Trophoblast cell (in vitro differentiated cells and primary cell): ENCODE results near the gene HOXB3.

ENCODE experiments used
- DNase-seq, 2 donors: peaks; one replicate each; pipeline ENCODE4 v3.0.0-alpha.2; 2016
- H2AFZ ChIP-seq: 2 replicates; pipeline ENCODE4 v1.6.1; 2013; ENCODE audit warnings: low read length, moderate library complexity, mild to moderate bottlenecking; ENCODE audit not compliant: insufficient read depth, poor library complexity
- H2AK5ac ChIP-seq: 2 replicates; pipeline ENCODE4 v1.6.1; 2013; ENCODE audit warnings: mild to moderate bottlenecking, low read length
- H2BK120ac ChIP-seq: 2 replicates; pipeline ENCODE4 v1.6.1; 2013; ENCODE audit warnings: low read length, mild to moderate bottlenecking, moderate library complexity; ENCODE audit not compliant: insufficient read depth, poor library complexity
- H2BK12ac ChIP-seq: 2 replicates; pipeline ENCODE4 v1.6.1; 2013; ENCODE audit warnings: mild to moderate bottlenecking, low read length, moderate library complexity
- H2BK5ac ChIP-seq: 2 replicates; pipeline ENCODE4 v1.6.1; 2013; ENCODE audit warnings: low read length, low read depth, moderate library complexity, mild to moderate bottlenecking; ENCODE audit not compliant: poor library complexity
- H3K14ac ChIP-seq: 2 replicates; pipeline ENCODE4 v1.6.1; 2013; ENCODE audit warnings: mild to moderate bottlenecking, low read length
- H3K18ac ChIP-seq: 2 replicates; pipeline ENCODE4 v1.6.1; 2013; ENCODE audit warnings: mild to moderate bottlenecking, low read length
- H3K23ac ChIP-seq: 2 replicates; pipeline ENCODE4 v1.6.1; 2013; ENCODE audit warnings: low read length
- H3K27ac ChIP-seq: 2 replicates; pipeline ENCODE4 v1.5.1; 2013; ENCODE audit warnings: low read depth, mild to moderate bottlenecking, inconsistent platforms, low read length, moderate library complexity
- H3K27me3 ChIP-seq: 2 replicates; pipeline ENCODE4 v1.6.1; 2013; ENCODE audit warnings: inconsistent platforms, mild to moderate bottlenecking, low read length, moderate library complexity; ENCODE audit not compliant: insufficient read depth
- H3K36me3 ChIP-seq, 2 experiments: 1 replicate in 1 of 2; 2 replicates in 1 of 2; pipeline ENCODE4 v1.6.1; 2013; ENCODE audit warnings: low read length in 2 of 2, mild to moderate bottlenecking in 2 of 2, moderate library complexity in 1 of 2; ENCODE audit not compliant: insufficient read depth in 2 of 2, control insufficient read depth in 1 of 2
- H3K4ac ChIP-seq: 2 replicates; pipeline ENCODE4 v1.6.1; 2013; ENCODE audit warnings: low read depth, mild to moderate bottlenecking, low read length, moderate library complexity
- H3K4me1 ChIP-seq, 2 experiments: 1 replicate in 1 of 2; 2 replicates in 1 of 2; pipeline ENCODE4 v1.6.1; 2013; ENCODE audit warnings: low read length in 2 of 2, mild to moderate bottlenecking in 2 of 2, moderate library complexity in 1 of 2; ENCODE audit not compliant: insufficient read depth in 2 of 2, control insufficient read depth in 1 of 2
- H3K4me2 ChIP-seq: 2 replicates; pipeline ENCODE4 v1.6.1; 2013; ENCODE audit warnings: inconsistent platforms, mild to moderate bottlenecking, low read length, moderate library complexity
- H3K4me3 ChIP-seq: 2 replicates; pipeline ENCODE4 v1.5.1; 2013; ENCODE audit warnings: mild to moderate bottlenecking, low read depth, low read length, inconsistent platforms
- H3K79me1 ChIP-seq: one replicate; pipeline ENCODE4 v1.6.1; 2013; ENCODE audit warnings: low read length
- H3K79me2 ChIP-seq: 2 replicates; pipeline ENCODE4 v1.6.1; 2013; ENCODE audit warnings: low read length, mild to moderate bottlenecking; ENCODE audit not compliant: control insufficient read depth, insufficient read depth, poor library complexity
- H3K9ac ChIP-seq: 2 replicates; pipeline ENCODE4 v1.6.1; 2013; ENCODE audit warnings: mild to moderate bottlenecking, low read length
- H3K9me3 ChIP-seq: 2 replicates; pipeline ENCODE4 v1.6.1; 2013; ENCODE audit warnings: low read depth, mild to moderate bottlenecking, control low read depth, inconsistent platforms, low read length; ENCODE audit not compliant: insufficient read depth
- H4K12ac ChIP-seq: 2 replicates; pipeline ENCODE4 v1.6.1; 2013; ENCODE audit warnings: low read depth, mild to moderate bottlenecking, low read length, moderate library complexity
- H4K8ac ChIP-seq: 2 replicates; pipeline ENCODE4 v1.6.1; 2013; ENCODE audit warnings: low read depth, mild to moderate bottlenecking, low read length, moderate library complexity
- H4K91ac ChIP-seq: one replicate; pipeline ENCODE4 v1.6.1; 2013; ENCODE audit warnings: low read depth, mild to moderate bottlenecking, low read length, moderate library complexity
- WGBS: extraction: QIAGEN DNeasy Blood & Tissue Kit; methylation state at CpG from one replicate; pipeline ENCODE4 v1.1.7; 2013; ENCODE audit warnings: missing lambda C conversion rate; ENCODE audit not compliant: insufficient read length, insufficient coverage; ENCODE audit errors: extremely low coverage; 5-methylcytosine and 5-hydroxymethylcytosine counted together

The HOXB3 gene

DNA sequence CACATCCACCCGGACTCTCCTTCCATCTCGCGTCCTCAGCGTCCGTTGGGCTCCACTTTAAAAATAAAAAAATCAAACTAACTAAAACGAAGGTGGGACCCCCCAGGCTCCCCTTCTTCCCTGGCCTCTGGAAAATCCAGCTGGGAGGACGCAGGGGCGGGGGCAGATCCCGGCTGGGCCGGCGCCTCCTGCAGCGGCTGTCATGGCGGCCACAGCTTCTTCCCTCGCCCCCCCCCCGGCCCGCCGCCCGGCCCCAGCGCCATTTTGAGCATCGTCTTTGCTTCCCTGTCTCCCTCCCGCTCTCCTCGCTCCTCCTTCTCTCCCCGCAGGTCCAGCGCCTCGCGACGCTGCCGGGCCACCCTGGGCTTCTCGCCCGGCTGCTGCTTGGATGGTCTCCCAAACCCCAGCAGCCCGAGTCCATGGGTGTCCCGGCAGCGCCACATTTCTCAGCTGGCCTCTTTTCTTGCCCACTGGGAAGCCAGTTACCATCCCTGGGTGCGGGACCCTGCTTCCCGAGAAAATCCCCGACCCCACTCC is 48.4 kb downstream of the HOXB3 start:
- Histone ChIP-seq H3K9ac (peak overlapping the region; percentile 90), H3K9me3 (no peaks in the 10 kb centered on the region), H4K8ac (peak overlapping the region; percentile 82), H3K79me1 (peaks cover 50% of the 10 kb centered on the region), H2BK12ac (peak overlapping the region; percentile 88), H3K4me3 (peak overlapping the region; percentile 72), H3K36me3 (peaks cover 2 to 10% of the 10 kb centered on the region in 2 experiments), H2AFZ (peak overlapping the region; percentile 66), H2BK5ac (peak overlapping the region; percentile 99), H3K27ac (peak overlapping the region; percentile 94), H2BK120ac (peak overlapping the region; percentile 96), H3K23ac (no peak overlapping the region), H3K18ac (peak overlapping the region; percentile 99), H3K79me2 (peaks cover 28% of the 10 kb centered on the region), H3K4me1 (peaks cover 8 to 23% of the 10 kb centered on the region in 2 experiments), H3K4me2 (peak overlapping the region; percentile 86), H3K27me3 (no peaks in the 10 kb centered on the region), H2AK5ac (peak overlapping the region; percentile 11), H3K14ac (peak overlapping the region; percentile 98), H3K4ac (peak overlapping the region; percentile 95), H4K12ac (peak overlapping the region; percentile 74), H4K91ac (peak overlapping the region; percentile 80)
- DNase-seq: peak; percentile 15 to 16
- WGBS: no CpG with 5 or more reads among the region's 36 CpGs

DNA sequence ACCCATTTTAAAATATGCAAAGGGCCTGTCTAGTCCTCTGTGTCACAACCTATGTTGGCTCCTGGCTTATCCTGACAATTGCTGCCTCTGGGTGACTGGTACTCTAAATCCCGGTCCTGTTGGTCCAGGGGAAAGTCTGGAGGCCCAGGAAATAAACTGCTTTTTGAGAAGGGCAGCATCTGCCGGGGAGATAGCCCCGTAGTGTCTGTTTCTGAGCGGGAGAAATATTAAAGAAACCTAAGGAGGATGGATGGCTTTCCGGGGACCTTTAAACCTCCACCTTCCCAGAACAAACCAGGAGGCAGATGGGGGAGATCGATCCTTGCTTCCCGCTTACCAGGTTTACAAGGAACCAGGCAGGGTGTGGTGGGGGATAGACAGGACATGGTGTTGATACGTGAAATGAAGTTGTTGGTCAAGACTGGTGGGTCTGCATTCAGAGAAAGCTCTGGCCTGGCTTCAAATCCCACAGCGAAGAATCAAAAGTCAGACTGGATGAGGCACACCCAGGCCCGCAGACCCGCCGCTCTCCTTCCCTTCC is 48.9 kb downstream of the HOXB3 start:
- Histone ChIP-seq H3K23ac (no peak overlapping the region), H3K18ac (peak overlapping the region; percentile 99), H4K8ac (peak overlapping the region; percentile 82), H3K27ac (peak overlapping the region; percentile 94), H2BK5ac (peak overlapping the region; percentile 99), H3K27me3 (no peaks in the 10 kb centered on the region), H3K4me3 (peak overlapping the region; percentile 72), H3K36me3 (peaks cover 2 to 10% of the 10 kb centered on the region in 2 experiments), H3K4me1 (peaks cover 3 to 18% of the 10 kb centered on the region in 2 experiments), H3K9ac (peak overlapping the region; percentile 75), H3K14ac (peak overlapping the region; percentile 98), H2BK120ac (peak overlapping the region; percentile 96), H3K79me1 (peaks cover 45% of the 10 kb centered on the region), H3K4ac (peak overlapping the region; percentile 95), H3K79me2 (peaks cover 28% of the 10 kb centered on the region), H2AK5ac (peak overlapping the region; percentile 97), H2AFZ (peak overlapping the region; percentile 66), H4K91ac (peak overlapping the region; percentile 80), H4K12ac (peak overlapping the region; percentile 74), H2BK12ac (peak overlapping the region; percentile 88), H3K9me3 (no peaks in the 10 kb centered on the region), H3K4me2 (peak overlapping the region; percentile 86)
- WGBS: no CpG with 5 or more reads among the region's 12 CpGs
- no peak for DNase-seq

DNA sequence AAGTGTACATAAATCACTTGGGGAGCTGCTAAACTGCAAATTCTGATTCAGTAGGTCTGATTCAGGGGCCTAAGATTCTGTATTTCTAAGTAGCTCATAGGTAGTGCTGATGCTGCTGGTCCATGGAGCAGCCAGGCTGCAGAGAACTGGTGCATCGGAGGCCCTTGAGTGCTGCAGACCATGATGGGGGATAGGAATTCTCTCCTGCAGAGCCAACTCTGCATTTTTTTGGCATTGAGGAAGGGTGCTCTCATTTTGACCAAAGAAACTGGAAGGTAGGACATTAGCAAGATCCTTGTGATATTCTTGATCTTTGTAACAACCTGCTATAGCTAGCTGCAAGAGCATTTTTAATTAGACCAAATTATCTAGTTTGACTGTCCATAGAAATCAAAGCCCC is 49.8 kb downstream of the HOXB3 start:
- H3K27me3 ChIP-seq: no peaks in the 10 kb centered on the region
- no peak overlapping the region for H3K18ac ChIP-seq
- H3K4ac ChIP-seq: no peak overlapping the region
- H3K79me2 ChIP-seq: peaks cover 28% of the 10 kb centered on the region
- peaks cover 2 to 10% of the 10 kb centered on the region in 2 experiments for H3K36me3 ChIP-seq
- H3K4me2 ChIP-seq: no peak overlapping the region
- no peak overlapping the region for H2BK120ac ChIP-seq
- DNase-seq: no peak
- H4K12ac ChIP-seq: no peak overlapping the region
- H3K27ac ChIP-seq: no peak overlapping the region
- H3K4me3 ChIP-seq: no peak overlapping the region
- H3K9ac ChIP-seq: no peak overlapping the region
- H2AK5ac ChIP-seq: no peak overlapping the region
- no peak overlapping the region for H2BK12ac ChIP-seq
- peaks cover 2 to 12% of the 10 kb centered on the region in 2 experiments for H3K4me1 ChIP-seq
- no peak overlapping the region for H2BK5ac ChIP-seq
- no peaks in the 10 kb centered on the region for H3K9me3 ChIP-seq
- WGBS: no CpG with 5 or more reads among the region's 1 CpG
- peaks cover 41% of the 10 kb centered on the region for H3K79me1 ChIP-seq
- H4K8ac ChIP-seq: no peak overlapping the region
- H3K23ac ChIP-seq: no peak overlapping the region
- H3K14ac ChIP-seq: no peak overlapping the region
- H2AFZ ChIP-seq: no peak overlapping the region
- H4K91ac ChIP-seq: no peak overlapping the region

DNA sequence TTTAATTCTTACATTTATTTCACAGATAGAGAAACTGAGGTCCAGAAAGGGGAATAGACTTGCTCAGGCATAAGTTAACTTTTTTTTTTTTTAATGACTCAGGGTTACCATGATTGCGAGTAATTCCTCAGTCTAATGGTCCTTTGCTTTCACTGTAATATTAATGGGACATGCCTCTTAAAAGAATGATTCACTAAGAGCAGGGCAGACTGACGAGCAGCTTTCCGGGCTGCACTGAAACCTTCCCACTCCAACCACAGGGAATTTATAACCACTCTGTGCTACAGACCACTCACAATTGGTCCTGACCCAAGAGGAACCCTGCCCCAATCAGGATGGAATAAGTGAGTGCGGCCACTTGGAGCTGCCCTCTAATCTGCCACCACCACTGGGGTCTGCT is 50.9 kb downstream of the HOXB3 start:
- no peaks in the 10 kb centered on the region for H3K9me3 ChIP-seq
- H3K79me2 ChIP-seq: peaks cover 25% of the 10 kb centered on the region
- peaks cover 34% of the 10 kb centered on the region for H3K79me1 ChIP-seq
- H2AK5ac ChIP-seq: no peak overlapping the region
- no peak overlapping the region for H3K14ac ChIP-seq
- H2BK12ac ChIP-seq: peak overlapping the region; percentile 55
- no CpG with 5 or more reads among the region's 4 CpGs for WGBS
- no peak overlapping the region for H4K12ac ChIP-seq
- no peak overlapping the region for H4K91ac ChIP-seq
- no peak overlapping the region for H2BK120ac ChIP-seq
- H3K4ac ChIP-seq: no peak overlapping the region
- DNase-seq: no peak
- H3K4me1 ChIP-seq: peaks cover 2 to 9% of the 10 kb centered on the region in 2 experiments
- no peak overlapping the region for H3K4me2 ChIP-seq
- no peak overlapping the region for H3K18ac ChIP-seq
- no peak overlapping the region for H3K4me3 ChIP-seq
- H3K9ac ChIP-seq: no peak overlapping the region
- H2BK5ac ChIP-seq: no peak overlapping the region
- no peak overlapping the region for H3K23ac ChIP-seq
- H3K27me3 ChIP-seq: no peaks in the 10 kb centered on the region
- peaks cover 2 to 10% of the 10 kb centered on the region in 2 experiments for H3K36me3 ChIP-seq
- H2AFZ ChIP-seq: no peak overlapping the region
- H3K27ac ChIP-seq: no peak overlapping the region
- H4K8ac ChIP-seq: no peak overlapping the region
